ENCODE results near the gene RTP2.
A peak's percentile ranks its signal among the peaks of the same experiment; 100 is the strongest.
"Not testable (repeated sequence)": the region's sequence is repeated elsewhere in the genome, so short reads cannot be mapped to it uniquely, and the experiment has no call there.

Gene RTP2

GRCh38 chr3:187709155-187709554 lies 6.8 kb upstream of the RTP2 start:
- no peak for DNase-seq

GRCh38 chr3:187708696-187709095 lies 6.3 kb upstream of the RTP2 start:
- no peak for DNase-seq

- DNase-seq: no peak
Observed at GRCh38 chr3:187706971-187707370, 4.6 kb upstream of the RTP2 start.

GRCh38 chr3:187705164-187705563 lies 2.8 kb upstream of the RTP2 start:
- DNase-seq: no peak

GRCh38 chr3:187700249-187700648 lies 2.1 kb downstream of the RTP2 start:
- DNase-seq: no peak

GRCh38 chr3:187698499-187699399 lies 3.6 kb downstream of the RTP2 start:
- no peak for DNase-seq

GRCh38 chr3:187696021-187696420 lies 6.3 kb downstream of the RTP2 start:
- DNase-seq: no peak

GRCh38 chr3:187695449-187695848 lies 6.9 kb downstream of the RTP2 start:
- no peak for DNase-seq

GRCh38 chr3:187694801-187695200 lies 7.6 kb downstream of the RTP2 start:
- peak; percentile 38 for DNase-seq

- no peak for DNase-seq
Observed at GRCh38 chr3:187693431-187693830, 8.9 kb downstream of the RTP2 start.

- peak; percentile 66 for DNase-seq
Observed at GRCh38 chr3:187689984-187690383, 12.4 kb downstream of the RTP2 start.

- DNase-seq: no peak
Observed at GRCh38 chr3:187686621-187687273, 15.6 kb downstream of the RTP2 start.

GRCh38 chr3:187685948-187686347 lies 16.4 kb downstream of the RTP2 start:
- DNase-seq: no peak

- peak; percentile 25 for DNase-seq
Observed at GRCh38 chr3:187684880-187685279, 17.5 kb downstream of the RTP2 start.

- DNase-seq: no peak
Observed at GRCh38 chr3:187684444-187684843, 17.9 kb downstream of the RTP2 start.

GRCh38 chr3:187681756-187682155 lies 20.6 kb downstream of the RTP2 start:
- not testable (repeated sequence) for DNase-seq

GRCh38 chr3:187679638-187680396 lies 22.5 kb downstream of the RTP2 start:
- DNase-seq: peak; percentile 70

- DNase-seq: peak; percentile 69
Observed at GRCh38 chr3:187678726-187679268, 23.6 kb downstream of the RTP2 start.

- peak; percentile 15 for DNase-seq
Observed at GRCh38 chr3:187677604-187678003, 24.8 kb downstream of the RTP2 start.

- DNase-seq: no peak
Observed at GRCh38 chr3:187673012-187673411, 29.3 kb downstream of the RTP2 start.

- peak; percentile 52 for DNase-seq
Observed at GRCh38 chr3:187669675-187670504, 32.5 kb downstream of the RTP2 start, which contains the start of gene SST. Gene SST (minus strand): TSS chr3:187670394. CDS start chr3:187670291, 103 bp downstream.

- DNase-seq: no peak
Observed at GRCh38 chr3:187667526-187667925, 34.8 kb downstream of the RTP2 start.
